H1 (cell line): ENCODE data around the gene PLEKHA5. TPM values are rescaled to one million over a fixed set of nuclear protein-coding genes. Genes with fewer than 3 reads are reported as not detected.

Experiments
- CTCF ChIA-PET: fragments of 300-600 bp; sonication (Branson Sonifier 250); formaldehyde crosslinking; loops from one replicate; lab custom pipeline; 2021; ENCODE audit not compliant: partially characterized antibody; lab: Charles Lee
- POLR2A ChIA-PET: fragments of 300-600 bp; sonication (Branson Sonifier 250); formaldehyde crosslinking; loops from one replicate; lab custom pipeline; 2021; ENCODE audit warnings: inconsistent platforms; ENCODE audit not compliant: partially characterized antibody; lab: Charles Lee
- DNase-seq, 2 experiments: peaks; one replicate each; pipeline versions ENCODE4 v3.0.0 to v3.0.0-alpha.2; 2010 to 2022; ENCODE audit warnings: low spot score in 2 of 2, low read depth in 1 of 2, mixed read lengths in 1 of 2
- FAIRE-seq: peaks from 2 replicates; lab custom pipeline; 2011; peaks lifted over from hg19 to GRCh38; lab: Jason Lieb, UNC
- H2AFZ ChIP-seq: 2 replicates; pipeline ENCODE4 v1.8.1; 2012; ENCODE audit warnings: low read length, inconsistent platforms
- H2AK5ac ChIP-seq: 2 replicates; pipeline ENCODE4 v1.6.1; 2013; ENCODE audit warnings: low read depth, low read length
- H2BK120ac ChIP-seq: replicated peaks from 2 replicates; pipeline ENCODE3; 2013; ENCODE audit warnings: low read depth, low read length, inconsistent platforms
- H2BK12ac ChIP-seq: 2 replicates; pipeline ENCODE4 v1.6.1; 2013; ENCODE audit warnings: low read depth, low read length
- H2BK15ac ChIP-seq: 2 replicates; pipeline ENCODE4 v1.6.1; 2013; ENCODE audit warnings: low read length
- H2BK20ac ChIP-seq: 2 replicates; pipeline ENCODE4 v1.6.1; 2013; ENCODE audit warnings: low read length
- H2BK5ac ChIP-seq: 2 replicates; pipeline ENCODE4 v1.6.1; 2013; ENCODE audit warnings: low read depth, low read length
- H3K14ac ChIP-seq: 2 replicates; pipeline ENCODE4 v1.6.1; 2013; ENCODE audit warnings: inconsistent platforms; ENCODE audit not compliant: insufficient read length
- H3K18ac ChIP-seq: 2 replicates; pipeline ENCODE4 v1.6.1; 2013; ENCODE audit warnings: low read length; ENCODE audit errors: extremely low read depth
- H3K23ac ChIP-seq: 2 replicates; pipeline ENCODE4 v1.6.1; 2013; ENCODE audit warnings: inconsistent platforms; ENCODE audit not compliant: insufficient read length
- H3K23me2 ChIP-seq: 2 replicates; pipeline ENCODE4 v1.6.1; 2013; ENCODE audit warnings: low read depth, low read length
- H3K27ac ChIP-seq: 2 replicates; pipeline ENCODE4 v1.6.1; 2011; ENCODE audit warnings: low read depth, low read length, inconsistent platforms
- H3K27me3 ChIP-seq, 4 experiments: replicated peaks in 1 of 4; 1 replicate in 1 of 4; 2 replicates in 3 of 4; pipeline versions ENCODE4 v1.6.1 to v1.8.1; 2011 to 2013; ENCODE audit warnings: low read length in 3 of 4, mild to moderate bottlenecking in 3 of 4, inconsistent platforms in 2 of 4, mixed read lengths in 2 of 4, moderate library complexity in 1 of 4; ENCODE audit not compliant: control insufficient read depth in 3 of 4, insufficient read depth in 3 of 4; ENCODE audit errors: extremely low read depth in 1 of 4
- H3K36me3 ChIP-seq, 4 experiments: 2 replicates each; pipeline versions ENCODE4 v1.6.1 to v1.8.1; 2011 to 2013; ENCODE audit warnings: mild to moderate bottlenecking in 4 of 4, low read length in 3 of 4, moderate library complexity in 2 of 4, control low read depth in 1 of 4, inconsistent platforms in 1 of 4; ENCODE audit not compliant: insufficient read depth in 4 of 4, control insufficient read depth in 2 of 4
- H3K4ac ChIP-seq: replicated peaks from 2 replicates; pipeline ENCODE3; 2013; ENCODE audit warnings: low read length, low read depth, mixed read lengths, inconsistent platforms; ENCODE audit not compliant: insufficient read length
- H3K4me1 ChIP-seq, 4 experiments: replicated peaks in 1 of 4; 1 replicate in 1 of 4; 2 replicates in 3 of 4; pipeline versions ENCODE4 v1.6.1 to v1.8.1; 2011 to 2013; ENCODE audit warnings: low read length in 3 of 4, inconsistent platforms in 2 of 4, mixed read lengths in 1 of 4; ENCODE audit not compliant: insufficient read depth in 4 of 4, control insufficient read depth in 3 of 4
- H3K4me2 ChIP-seq, 2 experiments: 2 replicates each; pipeline versions ENCODE4 v1.6.1 to v1.8.1; 2011 to 2013; ENCODE audit warnings: low read depth in 2 of 2, low read length in 2 of 2, control low read depth in 1 of 2, inconsistent platforms in 1 of 2, mild to moderate bottlenecking in 1 of 2; ENCODE audit not compliant: insufficient read depth in 1 of 2
- H3K4me3 ChIP-seq, 4 experiments: fragments of 200-600, 300-600 bp in 1 of 4; sonication (generic), shearing (Covaris generic), sonication (Bioruptor Twin) in 1 of 4; 2 replicates each; pipeline versions ENCODE4 v1.5.1 to v1.8.1; 2011 to 2016; ENCODE audit warnings: low read length in 4 of 4, low read depth in 3 of 4, control low read depth in 2 of 4, inconsistent platforms in 2 of 4, mild to moderate bottlenecking in 2 of 4, mixed read lengths in 1 of 4, moderate library complexity in 1 of 4; ENCODE audit not compliant: insufficient read depth in 2 of 4; ENCODE audit errors: extremely low read depth in 1 of 4
- H3K56ac ChIP-seq: replicated peaks from 2 replicates; pipeline ENCODE3; 2013; ENCODE audit warnings: low read depth, mild to moderate bottlenecking, mixed read lengths, low read length, inconsistent platforms; ENCODE audit not compliant: insufficient read length
- H3K79me1 ChIP-seq: 2 replicates; pipeline ENCODE4 v1.6.1; 2013; ENCODE audit warnings: low read depth, low read length, control low read depth
- H3K79me2 ChIP-seq, 2 experiments: 2 replicates each; pipeline versions ENCODE4 v1.6.1 to v1.8.1; 2012 to 2013; ENCODE audit warnings: low read length in 2 of 2, mild to moderate bottlenecking in 2 of 2, inconsistent platforms in 1 of 2; ENCODE audit not compliant: insufficient read depth in 2 of 2, control insufficient read depth in 1 of 2
- H3K9ac ChIP-seq, 4 experiments: replicated peaks in 1 of 4; 1 replicate in 1 of 4; 2 replicates in 3 of 4; pipeline versions ENCODE4 v1.6.1 to v1.8.1; 2011 to 2013; ENCODE audit warnings: low read depth in 3 of 4, low read length in 3 of 4, control low read depth in 2 of 4, mild to moderate bottlenecking in 2 of 4, moderate library complexity in 2 of 4, inconsistent platforms in 1 of 4; ENCODE audit errors: extremely low read depth in 1 of 4
- H3K9me3 ChIP-seq, 2 experiments: 2 replicates each; pipeline versions ENCODE4 v1.6.1 to v1.8.1; 2012 to 2013; ENCODE audit warnings: mild to moderate bottlenecking in 2 of 2, moderate library complexity in 2 of 2, control low read depth in 1 of 2, inconsistent platforms in 1 of 2, low read depth in 1 of 2, low read length in 1 of 2, mixed read lengths in 1 of 2; ENCODE audit not compliant: insufficient read depth in 2 of 2
- H4K20me1 ChIP-seq, 2 experiments: replicated peaks in 1 of 2; 2 replicates each; pipeline versions ENCODE3 to v1.8.1; 2011 to 2013; ENCODE audit warnings: inconsistent platforms in 2 of 2, low read length in 2 of 2, mild to moderate bottlenecking in 1 of 2; ENCODE audit not compliant: insufficient read depth in 2 of 2, control insufficient read depth in 1 of 2
- H4K5ac ChIP-seq: 2 replicates; pipeline ENCODE4 v1.6.1; 2013; ENCODE audit warnings: low read length, low read depth, mixed read lengths, inconsistent platforms; ENCODE audit not compliant: insufficient read length
- H4K8ac ChIP-seq: 2 replicates; pipeline ENCODE4 v1.8.0; 2013; ENCODE audit warnings: mild to moderate bottlenecking, moderate library complexity, low read length, inconsistent platforms; ENCODE audit not compliant: insufficient read depth; ENCODE audit errors: extremely low read depth
- H4K91ac ChIP-seq: replicated peaks from 2 replicates; pipeline ENCODE3; 2013; ENCODE audit warnings: low read length, mixed read lengths, inconsistent platforms; ENCODE audit not compliant: insufficient read length
- RBBP5 ChIP-seq: IDR thresholded peaks from 2 replicates; pipeline ENCODE4 v1.7.1; 2012; ENCODE audit warnings: low read depth, mild to moderate bottlenecking, inconsistent platforms, low read length, moderate library complexity, borderline replicate concordance
- WGBS, 2 experiments: shearing (Covaris generic) in 1 of 2; methylation state at CpG; one replicate each; pipeline versions ENCODE4 v1.1.6 to v1.1.7; 2013 to 2015; ENCODE audit warnings: low lambda C conversion rate in 2 of 2, mixed read lengths in 2 of 2, inconsistent platforms in 1 of 2, low coverage in 1 of 2, missing lambda C conversion rate in 1 of 2; ENCODE audit not compliant: insufficient replicate concordance in 2 of 2, insufficient coverage in 1 of 2, insufficient read length in 1 of 2; ENCODE audit errors: extremely low coverage in 1 of 2, missing lambda C conversion rate in 1 of 2; 5-methylcytosine and 5-hydroxymethylcytosine counted together
- polyA plus RNA-seq, 7 experiments: library from polyadenylated mRNA; depleted of rRNA in 3 of 7; stranded (reverse) in 5 of 7; unstranded in 2 of 7; fragments of >200 nt in 5 of 7; fragments of 200-250 nt in 2 of 7; gene quantifications; 1 replicate in 5 of 7; 2 replicates in 1 of 7; 4 replicates in 1 of 7; pipeline versions ENCODE4 v1.2.1 to v1.2.3, GENCODE V29; 2011 to 2013; ENCODE audit warnings: missing spikeins in 2 of 7, mixed read lengths in 2 of 7
- total RNA-seq: library from RNA; stranded (reverse); fragmentation: NEBNext Ultra II Directional; extraction: Animal tissue kit (Norgen Biotek cat#: 25700); gene quantifications from 2 replicates; pipeline ENCODE4 v1.2.1, GENCODE V29; 2021

PLEKHA5 gene
- total and polyA plus RNA-seq, 2 of the 8 experiments (the other 6 are each of a cell fraction or from before 2014, with no cell fraction given) = 17.2 to 66.1 TPM

GRCh38 chr12:19203539-19204506 is 74.3 kb downstream of the PLEKHA5 start:
- H3K14ac ChIP-seq = no peak overlapping the region
- no peak overlapping the region for H3K4me2 ChIP-seq
- no peak overlapping the region for H4K5ac ChIP-seq
- H3K36me3 ChIP-seq = peaks cover 0 to 5% (median 1%) of the 10 kb centered on the region in 4 experiments; a peak in 2 of 8 replicates
- no peak overlapping the region for H3K56ac ChIP-seq
- H3K79me1 ChIP-seq = peaks cover 4% of the 10 kb centered on the region; the same call in 1 of the 2 replicates
- peaks cover 0 to 6% (median 1%) of the 10 kb centered on the region in 4 experiments; a peak in 2 of 7 replicates for H3K4me1 ChIP-seq
- no peak overlapping the region for H3K4me3 ChIP-seq
- DNase-seq (no peak), FAIRE-seq (no peak)
- no peak overlapping the region for H3K18ac ChIP-seq
- 93% methylated on average over 6 of the region's 6 CpGs; no CpG with 5 or more reads in 1 of the 2 experiments for WGBS, 2 experiments
- no peaks in the 10 kb centered on the region for H3K9me3 ChIP-seq
- H3K9ac ChIP-seq = no peak overlapping the region
- peaks cover 0 to 2% of the 10 kb centered on the region in 2 experiments for H4K20me1 ChIP-seq
- H4K8ac ChIP-seq = no peak overlapping the region
- H3K79me2 ChIP-seq = peaks cover 0 to 84% of the 10 kb centered on the region in 2 experiments; a peak in 3 of 4 replicates
- CTCF ChIA-PET = interaction anchor here (1.5 kb wide), 1 partner anchor 18 kb away, joined by 4 read pairs; no protein-coding TSS in a partner anchor
- POLR2A ChIA-PET = interaction anchor here (0.9 to 1.2 kb wide), 3 partner anchors 12 to 48 kb away, joined by 3 read pairs; no protein-coding TSS in a partner anchor
- no peak overlapping the region for H2BK15ac ChIP-seq
- H3K23ac ChIP-seq = no peak overlapping the region
- H2AFZ ChIP-seq = no peak overlapping the region
- H3K27me3 ChIP-seq = no peaks in the 10 kb centered on the region
- no peaks in the 10 kb centered on the region for H3K23me2 ChIP-seq
- no peak overlapping the region for H2AK5ac ChIP-seq
- no peak overlapping the region for H4K91ac ChIP-seq
- TF ChIP-seq RBBP5 = no peak
- H2BK12ac ChIP-seq = no peak overlapping the region
- H2BK20ac ChIP-seq = no peak overlapping the region
- no peak overlapping the region for H2BK120ac ChIP-seq
- no peak overlapping the region for H2BK5ac ChIP-seq
- H3K4ac ChIP-seq = no peak overlapping the region
- no peak overlapping the region for H3K27ac ChIP-seq
